Muscle layer of colon (tissue), 2 donors: ENCODE measurements around the gene MYPN.

Experiments used
- H3K27ac ChIP-seq: one replicate; pipeline ENCODE4 v1.7.0; 2013; ENCODE audit warnings: low read depth, mild to moderate bottlenecking, low read length, moderate library complexity
- H3K27me3 ChIP-seq, 2 donors: one replicate each; pipeline ENCODE4 v1.7.0; 2013; ENCODE audit warnings: low read length in 2 of 2, mild to moderate bottlenecking in 2 of 2; ENCODE audit not compliant: insufficient read depth in 2 of 2, control insufficient read depth in 1 of 2
- H3K36me3 ChIP-seq: one replicate; pipeline ENCODE4 v1.7.0; 2013; ENCODE audit warnings: mild to moderate bottlenecking, low read length; ENCODE audit not compliant: insufficient read depth
- H3K4me1 ChIP-seq: one replicate; pipeline ENCODE4 v1.7.0; 2013; ENCODE audit warnings: mild to moderate bottlenecking, low read length; ENCODE audit not compliant: insufficient read depth
- H3K4me3 ChIP-seq, 2 donors: one replicate each; pipeline ENCODE4 v1.7.0; 2013; ENCODE audit warnings: low read length in 2 of 2, low read depth in 1 of 2, mild to moderate bottlenecking in 1 of 2, moderate library complexity in 1 of 2
- H3K9ac ChIP-seq: one replicate; pipeline ENCODE4 v1.7.0; 2013; ENCODE audit warnings: low read length
- H3K9me3 ChIP-seq: one replicate; pipeline ENCODE4 v1.7.0; 2013; ENCODE audit warnings: mild to moderate bottlenecking, low read length
- donor health status: abdominal sarcoma.
- donor health status: Adenocarcinoma of cecum.

The MYPN gene

DNA sequence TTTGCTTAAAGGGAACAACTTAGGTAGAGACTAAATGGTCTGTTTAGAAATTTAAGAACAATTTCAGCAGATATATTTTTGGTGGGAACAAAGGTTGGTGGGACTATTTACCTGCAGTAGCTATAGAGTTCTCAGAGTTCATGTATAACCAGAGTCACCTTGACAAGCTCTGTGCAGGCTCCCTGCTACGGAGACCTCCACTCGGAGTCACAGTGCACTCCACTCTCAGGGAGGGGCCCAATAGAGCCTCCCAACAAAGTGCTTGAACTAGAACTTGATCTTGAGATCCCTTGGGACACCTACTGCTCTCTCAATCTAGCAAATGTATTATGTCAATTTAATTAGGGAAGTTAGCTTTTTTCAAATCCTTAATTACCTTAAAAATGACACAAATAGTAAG, 2.3 kb downstream of the MYPN start:
- no peaks in the 10 kb centered on the region for H3K4me1 ChIP-seq
- H3K9ac ChIP-seq = no peak overlapping the region
- H3K27me3 ChIP-seq = no peaks in the 10 kb centered on the region
- no peak overlapping the region for H3K4me3 ChIP-seq
- no peaks in the 10 kb centered on the region for H3K36me3 ChIP-seq
- H3K27ac ChIP-seq = no peak overlapping the region
- no peaks in the 10 kb centered on the region for H3K9me3 ChIP-seq

DNA sequence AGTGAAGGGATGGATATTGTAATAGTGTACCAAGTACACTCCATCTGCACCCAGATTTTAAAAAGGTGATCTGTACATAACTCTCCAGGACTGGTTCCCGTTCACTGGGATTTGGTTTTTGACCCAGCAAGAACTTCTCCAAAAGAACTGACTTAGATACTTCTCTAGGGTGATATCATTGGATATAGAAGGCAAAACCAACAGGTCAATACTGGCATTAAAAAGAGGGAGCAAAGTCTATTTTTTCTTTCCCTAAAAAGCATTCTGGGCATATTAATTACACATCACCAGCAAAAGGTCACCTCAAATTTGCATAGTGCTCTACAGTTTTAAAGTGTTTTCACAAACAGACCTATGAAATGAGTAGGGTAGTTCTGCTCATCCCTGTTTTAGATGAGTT, 3.5 kb downstream of the MYPN start:
- no peak overlapping the region for H3K27ac ChIP-seq
- H3K27me3 ChIP-seq = no peaks in the 10 kb centered on the region
- no peak overlapping the region for H3K4me3 ChIP-seq
- H3K4me1 ChIP-seq = no peaks in the 10 kb centered on the region
- no peaks in the 10 kb centered on the region for H3K36me3 ChIP-seq
- no peak overlapping the region for H3K9ac ChIP-seq
- no peaks in the 10 kb centered on the region for H3K9me3 ChIP-seq

DNA sequence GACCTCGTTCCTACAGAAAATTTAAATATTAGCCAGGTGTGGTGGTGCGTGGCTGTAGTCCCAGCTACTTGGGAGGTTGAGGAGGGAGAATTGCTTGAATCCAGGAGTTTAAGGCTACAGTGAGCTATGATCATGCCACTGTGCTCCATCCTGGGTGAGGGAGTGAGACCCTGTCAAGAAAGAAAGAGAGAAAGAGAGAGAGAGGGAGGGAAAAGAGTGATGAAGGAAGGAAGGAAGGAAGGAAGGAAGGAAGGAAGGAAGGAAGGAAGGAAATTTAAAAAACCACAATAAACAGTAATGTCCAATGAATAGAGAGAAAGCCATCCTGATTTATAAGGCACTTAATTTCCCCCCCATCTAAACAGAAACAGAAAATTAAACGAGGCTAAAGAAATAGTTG, 9.4 kb downstream of the MYPN start:
- Histone ChIP-seq H3K27ac (no peak overlapping the region), H3K4me1 (no peaks in the 10 kb centered on the region), H3K9me3 (no peaks in the 10 kb centered on the region), H3K27me3 (no peaks in the 10 kb centered on the region), H3K36me3 (no peaks in the 10 kb centered on the region), H3K9ac (no peak overlapping the region), H3K4me3 (no peak overlapping the region)

DNA sequence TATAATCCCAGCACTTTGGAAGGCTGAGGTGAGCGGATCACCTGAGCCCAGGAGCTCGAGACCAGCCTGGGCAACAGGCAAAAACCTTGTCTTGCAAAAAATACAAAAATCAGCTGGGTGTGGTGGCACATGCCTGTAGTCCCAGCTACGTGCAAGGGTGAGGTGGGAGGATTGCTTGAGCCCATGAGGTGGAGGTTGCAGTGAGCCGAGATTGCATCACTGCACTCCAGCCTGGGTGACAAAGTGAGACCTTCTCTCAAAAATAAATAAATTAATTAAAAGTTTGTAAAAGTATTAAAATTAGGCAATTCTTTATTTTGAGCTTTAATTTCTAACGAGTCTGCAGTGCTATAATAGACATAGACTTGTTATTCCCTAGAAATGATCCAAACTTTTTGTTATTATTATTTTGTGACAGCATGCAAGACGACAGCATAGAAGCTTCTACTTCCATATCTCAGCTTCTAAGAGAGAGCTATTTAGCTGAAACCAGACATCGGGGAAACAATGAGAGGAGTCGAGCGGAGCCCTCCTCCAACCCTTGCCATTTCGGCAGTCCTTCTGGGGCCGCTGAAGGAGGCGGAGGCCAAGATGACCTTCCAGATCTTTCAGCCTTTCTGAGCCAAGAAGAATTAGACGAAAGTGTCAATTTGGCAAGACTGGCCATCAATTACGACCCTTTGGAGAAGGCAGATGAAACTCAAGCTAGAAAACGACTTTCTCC, 11.9 kb downstream of the MYPN start:
- Histone ChIP-seq H3K4me1 (no peaks in the 10 kb centered on the region), H3K9me3 (no peaks in the 10 kb centered on the region), H3K27me3 (no peaks in the 10 kb centered on the region), H3K36me3 (no peaks in the 10 kb centered on the region), H3K9ac (no peak overlapping the region), H3K27ac (no peak overlapping the region), H3K4me3 (no peak overlapping the region)

DNA sequence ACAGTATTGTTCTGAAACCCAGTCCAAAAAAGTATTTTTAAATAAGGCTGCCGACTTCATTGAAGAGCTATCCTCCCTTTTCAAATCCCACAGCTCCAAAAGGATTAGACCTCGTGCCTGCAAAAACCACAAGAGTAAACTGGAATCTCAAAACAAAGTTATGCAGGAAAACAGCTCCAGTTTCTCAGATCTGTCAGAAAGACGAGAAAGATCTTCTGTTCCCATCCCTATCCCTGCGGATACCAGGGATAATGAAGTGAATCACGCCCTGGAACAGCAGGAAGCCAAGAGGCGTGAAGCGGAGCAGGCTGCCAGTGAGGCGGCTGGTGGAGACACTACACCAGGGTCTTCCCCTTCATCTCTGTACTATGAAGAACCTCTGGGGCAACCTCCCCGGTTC, 12.6 kb downstream of the MYPN start:
- Histone ChIP-seq H3K27ac (no peak overlapping the region), H3K36me3 (no peaks in the 10 kb centered on the region), H3K4me3 (no peak overlapping the region)

DNA sequence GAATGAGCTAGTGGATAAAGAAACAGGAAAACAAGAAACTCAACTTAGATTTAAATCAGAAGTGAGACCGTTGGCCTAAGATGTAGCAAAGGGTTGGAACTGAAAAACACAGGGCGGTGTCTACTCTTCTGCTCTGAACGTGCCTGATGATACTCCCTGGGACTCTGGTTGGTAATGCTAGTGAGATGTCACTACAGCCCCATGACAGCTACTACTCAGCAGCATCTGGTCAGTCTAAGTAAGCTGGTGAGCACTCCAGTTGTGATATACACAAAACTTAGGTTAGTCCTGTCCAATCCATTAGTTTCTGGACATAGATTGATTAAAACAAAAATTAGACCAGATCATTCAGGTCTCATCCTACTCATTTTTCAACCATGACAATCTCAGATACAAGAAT, 15.4 kb downstream of the MYPN start:
- no peaks in the 10 kb centered on the region for H3K9me3 ChIP-seq
- H3K4me1 ChIP-seq = no peaks in the 10 kb centered on the region
- H3K4me3 ChIP-seq = no peak overlapping the region
- no peaks in the 10 kb centered on the region for H3K27me3 ChIP-seq
- no peak overlapping the region for H3K9ac ChIP-seq
- no peaks in the 10 kb centered on the region for H3K36me3 ChIP-seq
- no peak overlapping the region for H3K27ac ChIP-seq

More for the DNA sequence above, 12.6 kb downstream of the MYPN start:
- H3K27me3 ChIP-seq = no peaks in the 10 kb centered on the region
- no peak overlapping the region for H3K9ac ChIP-seq
- H3K9me3 ChIP-seq = no peaks in the 10 kb centered on the region
- H3K4me1 ChIP-seq = no peaks in the 10 kb centered on the region

DNA sequence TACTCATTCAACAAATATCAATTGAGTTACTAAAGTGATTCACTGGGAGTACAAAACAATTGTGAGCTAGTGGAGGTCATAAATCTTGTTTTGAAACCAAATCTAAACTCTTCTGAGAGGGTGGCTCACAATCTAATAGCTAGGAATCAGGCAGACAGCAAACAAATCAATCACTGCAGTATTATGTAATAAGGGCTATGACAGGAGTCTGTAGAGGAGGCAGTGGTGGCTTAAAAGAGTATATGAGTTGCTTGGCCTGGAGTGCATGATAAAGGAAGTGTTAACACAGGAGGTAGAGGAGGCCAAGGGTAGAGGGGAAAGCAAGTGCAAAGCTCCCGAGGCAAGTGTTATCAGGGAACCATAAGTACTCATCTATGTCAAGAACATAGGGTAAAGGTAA, 16.5 kb downstream of the MYPN start:
- Histone ChIP-seq H3K9me3 (no peaks in the 10 kb centered on the region), H3K9ac (no peak overlapping the region), H3K4me3 (no peak overlapping the region), H3K4me1 (no peaks in the 10 kb centered on the region), H3K27ac (no peak overlapping the region), H3K36me3 (no peaks in the 10 kb centered on the region), H3K27me3 (no peaks in the 10 kb centered on the region)

DNA sequence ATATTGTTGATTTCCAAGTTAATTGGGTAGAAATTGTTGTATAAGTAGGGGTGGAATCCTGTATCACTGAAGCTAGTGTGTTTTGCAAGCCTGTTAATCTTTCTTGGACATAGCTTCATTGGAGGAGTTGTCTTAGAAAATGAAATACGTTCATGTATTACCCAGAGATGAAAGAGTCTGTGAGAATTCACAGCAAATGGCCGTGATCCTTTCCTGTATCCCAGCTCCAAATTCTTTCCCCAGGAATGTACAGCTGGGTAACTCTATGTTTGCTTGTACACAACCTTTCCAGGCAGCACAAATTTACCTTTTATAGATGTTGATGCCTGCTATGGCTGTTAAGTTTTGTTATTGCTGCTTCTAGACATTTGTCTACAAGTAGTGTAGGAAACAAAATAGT, 18.7 kb downstream of the MYPN start:
- Histone ChIP-seq H3K36me3 (no peaks in the 10 kb centered on the region), H3K27ac (no peak overlapping the region), H3K4me1 (no peaks in the 10 kb centered on the region), H3K9me3 (no peaks in the 10 kb centered on the region), H3K4me3 (no peak overlapping the region), H3K27me3 (no peaks in the 10 kb centered on the region), H3K9ac (no peak overlapping the region)

DNA sequence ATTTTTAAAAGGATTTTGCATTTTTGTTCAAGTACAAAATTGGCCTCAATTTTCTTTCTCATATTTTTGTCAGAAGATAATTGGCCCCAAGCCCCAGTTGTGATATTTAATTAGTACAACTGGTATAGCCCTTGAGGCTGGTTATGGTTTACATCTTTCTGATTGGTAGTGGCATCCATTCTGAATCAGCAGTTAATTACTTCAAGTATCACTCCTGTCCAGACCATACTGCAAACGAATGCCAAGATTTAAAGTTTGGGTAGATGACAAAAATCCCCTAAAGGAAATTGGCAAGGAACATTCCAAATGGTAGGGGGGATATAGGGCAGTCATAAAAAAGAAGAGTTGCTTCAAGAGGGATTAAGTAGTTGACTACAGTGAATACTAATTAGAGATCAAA, 23.1 kb downstream of the MYPN start:
- H3K9me3 ChIP-seq = no peaks in the 10 kb centered on the region
- no peak overlapping the region for H3K9ac ChIP-seq
- peaks cover 6% of the 10 kb centered on the region for H3K4me1 ChIP-seq
- no peak overlapping the region for H3K27ac ChIP-seq
- H3K36me3 ChIP-seq = no peaks in the 10 kb centered on the region
- H3K4me3 ChIP-seq = no peak overlapping the region
- no peaks in the 10 kb centered on the region for H3K27me3 ChIP-seq

DNA sequence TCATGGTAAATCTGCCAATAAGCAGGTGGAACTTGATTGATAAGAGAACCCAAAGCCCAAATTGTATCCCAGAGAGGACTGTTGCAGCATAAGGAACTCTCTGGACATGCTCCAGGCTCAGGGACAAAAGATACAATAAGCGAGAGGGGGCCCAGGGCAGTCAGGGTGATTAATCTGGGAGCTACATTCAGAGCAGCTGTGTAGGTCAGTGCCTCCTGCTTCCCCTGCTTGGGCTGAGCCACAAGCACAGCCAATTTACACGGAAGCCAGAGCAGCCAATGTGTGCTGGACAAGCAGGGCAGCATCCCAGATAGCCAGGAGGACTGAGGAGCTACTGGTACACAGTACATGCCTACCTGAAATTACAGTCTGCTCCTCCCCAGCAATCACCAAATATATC, 24.2 kb downstream of the MYPN start:
- no peak overlapping the region for H3K27ac ChIP-seq
- no peaks in the 10 kb centered on the region for H3K27me3 ChIP-seq
- no peak overlapping the region for H3K4me3 ChIP-seq
- no peak overlapping the region for H3K9ac ChIP-seq
- H3K36me3 ChIP-seq = no peaks in the 10 kb centered on the region
- H3K9me3 ChIP-seq = no peaks in the 10 kb centered on the region
- H3K4me1 ChIP-seq = peaks cover 6% of the 10 kb centered on the region

DNA sequence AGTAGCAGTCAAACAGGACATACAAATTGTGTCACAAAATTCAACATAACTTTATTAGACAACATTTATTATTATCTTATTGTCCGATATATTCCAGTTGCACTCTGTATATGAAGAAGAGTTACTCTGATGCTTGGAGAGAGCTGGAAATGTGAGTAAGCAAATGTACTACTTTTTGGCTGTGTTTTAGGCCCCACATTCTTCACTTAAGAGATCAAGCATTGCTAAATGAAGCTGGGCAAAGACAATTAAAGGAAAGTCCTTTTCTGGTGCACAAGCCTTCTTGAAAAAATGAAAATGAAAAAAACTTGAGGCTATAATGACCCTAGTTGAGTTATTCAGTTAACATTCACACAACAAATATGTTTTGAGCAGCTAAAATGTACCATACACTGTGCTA, 26.1 kb downstream of the MYPN start:
- Histone ChIP-seq H3K4me1 (peaks cover 6% of the 10 kb centered on the region), H3K9ac (no peak overlapping the region), H3K27ac (no peak overlapping the region), H3K4me3 (no peak overlapping the region), H3K9me3 (no peaks in the 10 kb centered on the region), H3K27me3 (no peaks in the 10 kb centered on the region), H3K36me3 (no peaks in the 10 kb centered on the region)
